HAP-1 (cell line): ENCODE results near the gene IKZF4.
"Not testable (repeated sequence)": the region's sequence is repeated elsewhere in the genome, so short reads cannot be mapped to it uniquely, and the experiment has no call there.

Experiments
- DNase-seq, 2 experiments: peaks; one replicate each; pipeline ENCODE4 v3.0.0-alpha.2; 2016 to 2020; ENCODE audit warnings: low spot score in 2 of 2
- H3K27me3 ChIP-seq: fragments of 250-450 bp; sonication (Bioruptor Pico); 2 replicates; pipeline ENCODE4 v1.5.1; 2020; ENCODE audit warnings: low read depth, mild to moderate bottlenecking, moderate library complexity
- H3K36me3 ChIP-seq: fragments of 250-450 bp; sonication (Bioruptor Pico); replicated peaks from 2 replicates; pipeline ENCODE4 v1.5.1; 2020; ENCODE audit warnings: mild to moderate bottlenecking
- H3K4me1 ChIP-seq: fragments of 250-450 bp; sonication (Bioruptor Pico); 2 replicates; pipeline ENCODE4 v1.5.1; 2020; ENCODE audit warnings: mild to moderate bottlenecking
- H3K4me3 ChIP-seq: fragments of 250-450 bp; sonication (Bioruptor Pico); 2 replicates; pipeline ENCODE4 v1.5.1; 2020; ENCODE audit warnings: mild to moderate bottlenecking, moderate library complexity
- H3K9me3 ChIP-seq: fragments of 250-450 bp; sonication (Bioruptor Pico); 2 replicates; pipeline ENCODE4 v1.5.1; 2020; ENCODE audit warnings: mild to moderate bottlenecking, moderate library complexity
- in situ Hi-C: fragments of 300-500 bp; cut with MboI; formaldehyde crosslinking; loops from 3 replicates; pipeline ENCODE4 v1.14.3; 2020; ENCODE audit warnings: low sequenced_read_pairs, inconsistent platforms, mixed read lengths

Gene IKZF4

GRCh38 chr12:55985976-55986375 lies 34.9 kb upstream of the IKZF4 start:
- DNase-seq, in situ Hi-C loops, H3K27me3 ChIP-seq, H3K4me1 ChIP-seq, H3K9me3 ChIP-seq, H3K4me3 ChIP-seq: not testable (repeated sequence)
- H3K36me3 ChIP-seq, result peaks cover 31% of the 10 kb centered on the region

- no peaks in the 10 kb centered on the region for H3K4me1 ChIP-seq
- H3K9me3 ChIP-seq, result no peaks in the 10 kb centered on the region
- peaks cover 64% of the 10 kb centered on the region for H3K36me3 ChIP-seq
- in situ Hi-C loops, result no loop called here
- H3K27me3 ChIP-seq, result no peaks in the 10 kb centered on the region
- no peak overlapping the region for H3K4me3 ChIP-seq
- DNase-seq, result no peak
Observed at GRCh38 chr12:55991110-55991509, 29.7 kb upstream of the IKZF4 start.

DNA sequence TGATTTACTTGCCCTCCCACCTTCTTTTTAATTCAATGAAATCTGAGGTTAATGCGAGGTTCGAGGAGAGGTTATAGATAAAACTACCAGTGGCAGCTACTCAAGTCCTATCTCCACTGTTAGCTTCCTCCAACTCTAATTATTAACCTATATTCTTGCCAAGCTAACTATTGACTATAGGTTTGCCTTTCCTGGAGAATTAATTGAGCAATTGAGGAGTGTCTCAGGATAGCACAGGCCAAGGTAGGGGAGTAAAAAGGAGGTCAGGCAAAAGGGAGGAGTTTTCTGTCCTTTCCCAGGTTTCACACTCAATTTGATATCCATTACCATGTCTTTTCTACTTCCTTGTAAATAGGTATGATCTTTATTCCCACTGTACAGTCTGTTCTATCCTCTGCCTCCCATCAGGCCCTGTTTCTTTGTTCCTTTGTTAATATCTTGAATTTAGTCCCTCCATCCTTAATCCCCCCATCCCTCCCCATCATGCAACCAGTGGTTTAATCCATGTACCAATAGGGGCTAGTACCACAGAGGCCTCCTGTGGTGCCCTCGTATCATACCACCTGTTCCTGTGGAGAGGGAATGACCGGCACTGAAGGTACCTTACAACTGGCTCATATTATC lies 27.5 kb upstream of the IKZF4 start:
- Histone ChIP-seq H3K4me3 (no peak overlapping the region), H3K9me3 (no peaks in the 10 kb centered on the region), H3K27me3 (no peaks in the 10 kb centered on the region), H3K4me1 (no peaks in the 10 kb centered on the region; the same call in 1 of the 2 replicates), H3K36me3 (peaks cover 55% of the 10 kb centered on the region)
- DNase-seq, result no peak
- in situ Hi-C loops, result no loop called here

GRCh38 chr12:55995366-55995765 lies 25.5 kb upstream of the IKZF4 start:
- in situ Hi-C loops, result no loop called here
- peaks cover 42% of the 10 kb centered on the region for H3K36me3 ChIP-seq
- no peaks in the 10 kb centered on the region for H3K27me3 ChIP-seq
- no peak for DNase-seq
- no peaks in the 10 kb centered on the region; the same call in 1 of the 2 replicates for H3K4me1 ChIP-seq
- H3K4me3 ChIP-seq, result no peak overlapping the region
- no peaks in the 10 kb centered on the region for H3K9me3 ChIP-seq

DNA sequence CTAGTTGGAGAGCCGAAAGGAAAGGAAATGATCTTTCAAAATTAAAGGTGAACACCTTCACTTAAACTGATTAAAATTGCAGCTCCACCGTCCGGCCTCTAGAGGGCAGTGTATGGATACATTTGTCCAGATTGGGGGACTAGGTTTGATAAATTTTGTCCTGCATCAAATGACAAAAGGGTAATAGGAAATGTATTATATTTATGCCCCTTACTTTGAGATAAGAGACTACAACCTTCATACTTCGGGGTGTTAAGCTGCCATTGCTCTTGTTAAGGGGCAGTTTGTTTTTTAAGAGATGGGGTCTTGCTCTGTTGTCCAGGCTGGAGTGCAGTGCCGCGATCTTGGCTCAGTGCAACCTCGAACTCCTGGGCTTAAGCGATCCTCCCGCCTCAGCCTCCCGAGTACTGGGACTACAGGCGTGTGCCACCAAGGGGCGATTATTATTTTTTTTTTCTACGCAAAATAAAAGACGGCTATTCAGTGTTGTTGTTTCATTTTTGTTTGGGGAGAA lies 24.6 kb upstream of the IKZF4 start:
- Histone ChIP-seq H3K9me3 (no peaks in the 10 kb centered on the region), H3K4me1 (no peaks in the 10 kb centered on the region; the same call in 1 of the 2 replicates), H3K36me3 (peaks cover 33% of the 10 kb centered on the region), H3K27me3 (no peaks in the 10 kb centered on the region), H3K4me3 (peak overlapping the region; percentile 60)
- in situ Hi-C loops, result no loop called here
- DNase-seq, result peak; percentile 59 to 68

DNA sequence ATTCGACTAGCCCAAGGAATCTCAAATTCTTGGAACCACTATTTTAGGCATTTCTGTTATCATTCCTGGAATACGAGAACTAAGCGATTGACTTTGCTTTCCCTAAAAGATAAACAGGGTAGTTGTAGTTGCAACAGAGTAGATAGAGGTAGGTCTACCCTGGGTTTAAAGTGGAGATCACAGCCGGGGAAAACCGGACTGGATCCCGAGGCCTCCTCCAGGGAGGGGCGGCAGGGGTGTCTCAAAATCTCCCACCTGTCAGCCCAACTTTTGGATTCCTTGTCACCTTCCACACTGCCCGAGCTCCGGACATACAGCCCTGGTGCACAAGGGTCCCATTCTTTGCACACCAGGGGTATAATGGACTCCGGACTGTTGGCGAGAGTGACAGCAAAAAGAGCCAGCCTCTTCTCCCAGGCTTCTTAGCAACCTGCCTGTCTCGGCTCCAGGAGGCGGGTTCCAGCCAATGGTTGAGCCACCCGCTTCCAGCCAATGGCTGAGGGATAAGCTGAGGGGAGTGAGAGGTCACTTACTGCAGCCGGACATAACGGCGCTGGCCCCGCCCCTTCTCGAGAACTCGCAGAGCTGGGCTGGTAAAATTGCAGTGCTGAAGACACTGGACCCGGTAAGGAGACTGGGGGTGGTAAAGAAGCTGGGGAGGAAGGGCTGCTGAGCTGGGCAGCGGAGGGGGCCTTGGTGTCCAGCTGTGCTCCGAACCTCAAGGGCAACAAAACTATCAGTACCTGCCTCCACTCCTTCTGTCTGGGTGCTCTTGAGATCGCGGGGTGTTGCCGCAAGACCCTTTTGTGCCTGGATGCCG lies 23.9 kb upstream of the IKZF4 start, which contains the start of gene SUOX:
TSS of gene SUOX (plus strand) at position 562 of the 820 bp plus-strand sequence. CDS start 4,946 bp downstream, outside the sequence.
- Histone ChIP-seq H3K4me1 (no peaks in the 10 kb centered on the region; the same call in 1 of the 2 replicates), H3K36me3 (peaks cover 28% of the 10 kb centered on the region), H3K4me3 (peak within 1 kb of the TSS; percentile 60), H3K9me3 (no peaks in the 10 kb centered on the region), H3K27me3 (no peaks in the 10 kb centered on the region)
- DNase-seq, result peak; percentile 96 to 97
- in situ Hi-C loops, result no loop called here

DNA sequence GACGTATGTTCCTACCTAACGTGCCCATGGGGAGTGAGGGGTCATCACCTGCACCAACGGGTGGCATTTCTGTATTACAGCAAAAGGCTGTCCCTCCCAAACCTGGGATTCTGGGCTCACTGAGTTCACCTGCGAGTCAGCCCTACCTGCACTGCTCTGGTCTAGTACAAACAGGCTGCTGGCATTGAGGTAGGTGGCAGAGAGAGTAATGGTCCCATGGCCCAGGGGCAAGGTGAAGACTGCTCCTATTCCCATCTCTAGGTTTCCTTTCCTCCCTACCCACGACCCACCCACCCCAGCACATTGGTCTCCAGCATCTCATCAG lies 23.3 kb upstream of the IKZF4 start:
- in situ Hi-C loops, result no loop called here
- peak overlapping the region; percentile 60 for H3K4me3 ChIP-seq
- no peak for DNase-seq
- peaks cover 22% of the 10 kb centered on the region for H3K36me3 ChIP-seq
- no peaks in the 10 kb centered on the region for H3K9me3 ChIP-seq
- H3K4me1 ChIP-seq, result no peaks in the 10 kb centered on the region; the same call in 1 of the 2 replicates
- no peaks in the 10 kb centered on the region for H3K27me3 ChIP-seq

DNA sequence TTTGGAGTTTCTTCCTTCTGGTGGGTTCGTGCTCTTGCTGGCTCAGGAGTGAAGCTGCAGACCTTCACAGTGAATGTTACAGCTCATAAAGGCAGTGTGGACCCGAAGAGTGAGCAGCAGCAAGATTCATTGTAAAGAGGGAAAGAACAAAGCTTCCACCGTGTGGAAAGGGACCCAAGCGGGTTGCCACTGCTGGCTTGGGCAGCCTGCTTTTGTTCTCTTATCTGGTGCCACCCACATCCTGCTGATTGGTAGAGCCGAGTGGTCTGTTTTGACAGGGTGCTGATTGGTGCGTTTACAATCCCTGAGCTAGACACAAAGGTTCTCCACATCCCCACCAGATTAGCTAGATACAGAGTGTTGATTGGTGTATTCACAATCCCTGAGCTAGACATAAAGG lies 21.3 kb upstream of the IKZF4 start:
- in situ Hi-C loops, H3K36me3 ChIP-seq, H3K4me1 ChIP-seq, H3K27me3 ChIP-seq, H3K9me3 ChIP-seq, H3K4me3 ChIP-seq, DNase-seq: not testable (repeated sequence)

GRCh38 chr12:55999999-56000540 lies 20.8 kb upstream of the IKZF4 start:
- DNase-seq, H3K36me3 ChIP-seq, H3K4me3 ChIP-seq, H3K4me1 ChIP-seq, H3K27me3 ChIP-seq, H3K9me3 ChIP-seq, in situ Hi-C loops: not testable (repeated sequence)

GRCh38 chr12:56001487-56002100 lies 19.2 kb upstream of the IKZF4 start:
- Histone ChIP-seq H3K27me3 (no peaks in the 10 kb centered on the region), H3K9me3 (no peaks in the 10 kb centered on the region), H3K36me3 (no peaks in the 10 kb centered on the region), H3K4me1 (no peaks in the 10 kb centered on the region; the same call in 1 of the 2 replicates), H3K4me3 (no peak overlapping the region)
- in situ Hi-C loops, result no loop called here
- no peak for DNase-seq

- H3K4me1 ChIP-seq, in situ Hi-C loops, H3K36me3 ChIP-seq, H3K9me3 ChIP-seq, H3K4me3 ChIP-seq, H3K27me3 ChIP-seq, DNase-seq: not testable (repeated sequence)
Observed at GRCh38 chr12:56003376-56003775, 17.5 kb upstream of the IKZF4 start.

GRCh38 chr12:56004211-56004610 lies 16.6 kb upstream of the IKZF4 start:
- Histone ChIP-seq H3K4me1 (peaks cover 4% of the 10 kb centered on the region), H3K9me3 (no peaks in the 10 kb centered on the region), H3K4me3 (no peak overlapping the region), H3K27me3 (no peaks in the 10 kb centered on the region), H3K36me3 (no peaks in the 10 kb centered on the region)
- no peak for DNase-seq
- in situ Hi-C loops, result no loop called here

GRCh38 chr12:56007564-56008559 lies 13.0 kb upstream of the IKZF4 start:
- H3K9me3 ChIP-seq, result no peaks in the 10 kb centered on the region
- peaks cover 4% of the 10 kb centered on the region for H3K4me1 ChIP-seq
- H3K36me3 ChIP-seq, result no peaks in the 10 kb centered on the region
- no peaks in the 10 kb centered on the region for H3K27me3 ChIP-seq
- in situ Hi-C loops, result no loop called here
- peak overlapping the region; percentile 43 for H3K4me3 ChIP-seq
- DNase-seq, result peak; percentile 20 to 82
